Measurements from ENCODE around the gene FBXL15.

The FBXL15 gene

DNA sequence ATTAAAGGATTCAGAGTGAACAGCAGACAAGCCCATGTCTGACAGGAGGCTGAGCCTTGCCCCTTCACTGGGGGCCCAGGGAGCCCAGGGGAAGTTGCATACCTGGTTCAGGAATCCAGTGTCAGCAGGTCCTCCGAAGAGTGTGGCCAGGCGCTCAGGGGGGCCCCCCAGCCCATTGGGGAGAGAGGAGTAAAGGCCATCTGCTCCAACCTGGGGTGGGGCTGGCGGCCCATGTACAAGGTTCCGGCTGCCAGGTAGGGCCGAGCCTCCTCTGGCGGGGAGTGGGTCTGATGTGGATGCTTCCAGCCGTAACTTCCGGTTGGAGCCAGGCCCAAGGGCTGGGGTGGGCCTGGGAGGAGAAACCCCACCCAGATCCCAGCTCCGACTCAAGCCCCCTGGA is 4.4 kb upstream of the FBXL15 start:
- Histone ChIP-seq H3K4me3 (ENCODE audit: low read depth, low read length) (peak overlapping the region; percentile 21), H3K27ac (peak overlapping the region; percentile 99), H3K9me3 (ENCODE audit: severe bottlenecking) (no peaks in the 10 kb centered on the region), H3K27me3 (ENCODE audit: insufficient read depth, low read depth, severe bottlenecking) (no peaks in the 10 kb centered on the region), H3K36me3 (peaks cover 52% of the 10 kb centered on the region)
- peak; percentile 81 for DNase-seq
- TF ChIP-seq, protein P1, sequence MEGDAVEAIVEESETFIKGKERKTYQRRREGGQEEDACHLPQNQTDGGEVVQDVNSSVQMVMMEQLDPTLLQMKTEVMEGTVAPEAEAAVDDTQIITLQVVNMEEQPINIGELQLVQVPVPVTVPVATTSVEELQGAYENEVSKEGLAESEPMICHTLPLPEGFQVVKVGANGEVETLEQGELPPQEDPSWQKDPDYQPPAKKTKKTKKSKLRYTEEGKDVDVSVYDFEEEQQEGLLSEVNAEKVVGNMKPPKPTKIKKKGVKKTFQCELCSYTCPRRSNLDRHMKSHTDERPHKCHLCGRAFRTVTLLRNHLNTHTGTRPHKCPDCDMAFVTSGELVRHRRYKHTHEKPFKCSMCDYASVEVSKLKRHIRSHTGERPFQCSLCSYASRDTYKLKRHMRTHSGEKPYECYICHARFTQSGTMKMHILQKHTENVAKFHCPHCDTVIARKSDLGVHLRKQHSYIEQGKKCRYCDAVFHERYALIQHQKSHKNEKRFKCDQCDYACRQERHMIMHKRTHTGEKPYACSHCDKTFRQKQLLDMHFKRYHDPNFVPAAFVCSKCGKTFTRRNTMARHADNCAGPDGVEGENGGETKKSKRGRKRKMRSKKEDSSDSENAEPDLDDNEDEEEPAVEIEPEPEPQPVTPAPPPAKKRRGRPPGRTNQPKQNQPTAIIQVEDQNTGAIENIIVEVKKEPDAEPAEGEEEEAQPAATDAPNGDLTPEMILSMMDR (IDR thresholded peaks at IDR 0.05; ENCODE audit: low read depth, low read length): no peak

DNA sequence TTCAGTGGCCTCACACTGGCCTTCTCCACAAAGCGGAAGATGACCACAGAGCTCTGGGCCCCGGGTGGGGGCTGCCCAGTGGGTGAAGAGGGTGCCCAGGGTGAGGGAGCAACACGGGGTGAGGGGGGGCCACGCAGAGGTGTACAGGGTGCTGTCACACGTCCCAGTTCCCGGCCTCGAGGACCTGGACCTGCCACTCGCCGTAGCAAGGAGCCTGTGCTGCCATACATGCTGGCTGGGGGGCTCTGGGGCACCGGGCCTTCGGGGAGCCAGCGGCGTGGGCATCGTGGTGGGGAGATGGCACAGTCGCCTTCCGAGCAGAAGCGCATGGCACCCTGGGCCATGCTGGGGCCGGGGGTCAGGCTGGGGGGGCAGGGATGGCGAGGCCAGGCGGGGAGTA is 3.9 kb upstream of the FBXL15 start:
- TF ChIP-seq, protein P1 (IDR thresholded peaks at IDR 0.05; ENCODE audit: low read depth, low read length): no peak
- Histone ChIP-seq H3K9me3 (ENCODE audit: severe bottlenecking) (no peaks in the 10 kb centered on the region), H3K27me3 (ENCODE audit: insufficient read depth, low read depth, severe bottlenecking) (no peaks in the 10 kb centered on the region), H3K27ac (peak overlapping the region; percentile 99), H3K4me3 (ENCODE audit: low read depth, low read length) (peak overlapping the region; percentile 21), H3K36me3 (peaks cover 52% of the 10 kb centered on the region)
- no peak for DNase-seq

DNA sequence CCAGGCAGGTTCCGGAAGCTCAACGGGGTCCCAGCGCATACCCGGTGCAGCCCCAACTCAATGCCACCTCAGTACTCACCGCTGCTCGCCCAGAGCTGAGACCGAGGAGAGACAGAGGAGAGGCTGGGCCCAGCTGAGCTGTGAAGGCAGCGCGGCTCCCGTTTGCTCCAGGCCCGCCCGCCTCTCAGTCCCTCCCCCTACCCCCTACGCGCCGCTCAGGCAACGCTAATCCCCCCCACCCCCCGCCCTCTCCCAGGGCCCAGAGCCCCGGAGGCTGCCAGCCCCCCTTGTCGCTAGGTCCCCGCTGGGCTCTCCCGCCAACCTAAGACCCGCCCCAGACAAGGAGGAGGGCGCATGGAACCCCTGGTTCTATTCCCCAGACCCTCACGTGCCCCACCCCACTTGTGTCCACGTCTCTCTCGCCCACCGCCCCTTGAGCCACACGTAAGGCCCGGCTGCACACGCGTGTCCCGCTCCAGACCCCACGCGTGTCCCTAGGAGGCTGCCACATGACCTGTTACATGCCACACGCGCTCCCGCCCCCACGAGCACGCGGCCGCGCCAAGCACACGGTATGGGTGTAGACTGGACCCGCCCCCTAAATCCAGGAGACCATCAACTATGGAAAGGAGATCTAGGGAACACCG is 1.9 kb upstream of the FBXL15 start, which contains the start of gene PSD:
Gene PSD, minus strand, starts transcription at position 164 of the 647 bp plus-strand sequence. CDS start 1,747 bp downstream, outside the sequence.
- Histone ChIP-seq H3K27ac (peak within 1 kb of the TSS; percentile 99), H3K9me3 (ENCODE audit: severe bottlenecking) (no peaks in the 10 kb centered on the region), H3K27me3 (ENCODE audit: insufficient read depth, low read depth, severe bottlenecking) (no peaks in the 10 kb centered on the region), H3K4me3 (ENCODE audit: low read depth, low read length) (peak within 1 kb of the TSS; percentile 88), H3K36me3 (peaks cover 50% of the 10 kb centered on the region)
- peak; percentile 92 for DNase-seq
- TF ChIP-seq, protein P1 (IDR thresholded peaks at IDR 0.05; ENCODE audit: low read depth, low read length): no peak

DNA sequence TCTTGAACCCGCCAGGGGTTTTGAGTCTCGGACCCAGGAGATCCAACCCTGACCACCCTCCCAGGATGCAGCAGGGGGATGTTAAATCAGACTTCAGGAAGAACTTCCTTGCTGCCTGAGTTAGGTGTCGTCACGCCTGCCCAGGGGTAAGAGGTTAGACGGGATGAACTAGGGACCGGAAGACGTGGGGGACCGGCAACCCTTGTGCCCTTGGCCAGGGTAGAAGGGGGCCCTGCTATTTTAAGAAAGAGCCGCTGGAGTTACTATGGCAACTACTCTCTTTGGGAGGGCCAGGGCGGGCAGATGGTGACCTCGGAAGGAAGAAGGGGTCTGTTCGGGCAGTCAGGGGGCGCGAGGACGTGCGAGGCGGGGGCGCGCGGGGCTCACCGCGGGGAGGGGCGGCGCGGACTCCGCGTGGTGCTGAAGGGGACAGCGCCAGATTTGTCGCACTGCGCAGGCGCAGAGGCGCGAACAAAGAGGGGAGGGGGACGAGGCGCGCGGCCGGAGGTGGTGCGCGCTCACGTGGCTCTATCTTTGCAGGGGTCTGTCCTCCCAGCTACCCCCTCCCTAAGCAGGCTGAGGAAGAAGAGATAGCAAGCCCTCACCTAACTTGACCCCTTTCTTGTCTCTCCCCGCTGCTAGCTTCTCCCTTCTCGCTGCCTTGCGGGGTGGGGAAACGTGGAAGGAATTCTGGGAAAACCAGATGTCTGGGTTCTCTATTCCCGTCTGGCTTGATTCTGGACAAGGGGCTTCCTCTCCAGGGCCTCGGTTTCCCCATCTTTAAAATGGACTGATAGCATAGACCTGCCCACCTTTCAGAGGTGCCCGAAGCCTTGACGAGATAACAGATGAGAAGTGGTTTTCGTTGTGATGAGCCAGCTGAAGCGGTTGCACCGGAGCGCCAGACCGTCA is 1.1 kb upstream of the FBXL15 start:
- H3K27ac ChIP-seq: peak overlapping the region; percentile 99
- TF ChIP-seq, protein P1 (IDR thresholded peaks at IDR 0.05; ENCODE audit: low read depth, low read length): no peak
- peak; percentile 91 for DNase-seq
- peak overlapping the region; percentile 88 for H3K4me3 ChIP-seq (ENCODE audit: low read depth, low read length)
- H3K27me3 ChIP-seq (ENCODE audit: insufficient read depth, low read depth, severe bottlenecking): no peaks in the 10 kb centered on the region
- no peaks in the 10 kb centered on the region for H3K9me3 ChIP-seq (ENCODE audit: severe bottlenecking)
- peaks cover 56% of the 10 kb centered on the region for H3K36me3 ChIP-seq

DNA sequence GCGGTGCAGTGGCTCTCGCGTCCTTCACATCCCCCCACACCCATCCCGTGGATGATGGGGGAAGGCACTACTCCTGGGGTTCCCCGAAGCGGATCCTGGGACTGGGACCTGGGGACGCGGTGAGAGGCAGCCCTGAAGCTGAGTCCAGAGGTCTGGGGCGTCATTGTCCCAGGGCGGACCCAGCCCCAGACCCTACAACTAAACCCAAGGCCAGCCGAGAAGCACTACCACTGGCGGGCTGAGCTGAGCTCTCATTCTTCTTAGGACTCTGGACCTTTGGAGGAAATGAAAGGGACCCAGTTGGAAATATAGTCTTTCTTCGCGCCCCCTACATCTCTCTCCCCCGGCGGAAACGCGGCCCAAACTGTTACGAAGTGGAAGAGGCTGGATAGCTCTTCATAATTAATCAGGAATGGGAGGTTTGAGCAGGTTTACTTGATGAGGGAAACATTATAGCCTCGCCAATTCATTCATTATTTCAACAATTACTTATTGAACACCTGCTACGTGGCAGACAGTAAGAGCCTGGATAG is 389 bp upstream of the FBXL15 start:
- Histone ChIP-seq H3K4me3 (ENCODE audit: low read depth, low read length) (peak overlapping the region; percentile 88), H3K27me3 (ENCODE audit: insufficient read depth, low read depth, severe bottlenecking) (no peaks in the 10 kb centered on the region), H3K9me3 (ENCODE audit: severe bottlenecking) (no peaks in the 10 kb centered on the region), H3K36me3 (peaks cover 52% of the 10 kb centered on the region), H3K27ac (peak overlapping the region; percentile 99)
- no peak for DNase-seq
- TF ChIP-seq, protein P1 (IDR thresholded peaks at IDR 0.05; ENCODE audit: low read depth, low read length): no peak
